Memory B cell (primary cell): ENCODE measurements around the gene BAG2.

Experiments used
- ATAC-seq: fragments of 150-1000 bp; cut with Tn5 transposase; 2 replicates; pipeline ENCODE4 v1.10.0; 2021; ENCODE audit warnings: low read depth, mild to moderate bottlenecking, moderate library complexity
- DNase-seq, 2 donors: peaks; one replicate each; pipeline ENCODE4 v3.0.0; 2022; ENCODE audit warnings: low spot score in 2 of 2
- H3K27ac Mint-ChIP-seq: one replicate; pipeline ENCODE4 v1.8.0; 2022; ENCODE audit warnings: mild to moderate bottlenecking, moderate library complexity, mixed read lengths
- H3K27me3 Mint-ChIP-seq: one replicate; pipeline ENCODE4 v1.8.0; 2022; ENCODE audit warnings: mixed read lengths
- H3K36me3 Mint-ChIP-seq: one replicate; pipeline ENCODE4 v1.8.0; 2022; ENCODE audit warnings: mild to moderate bottlenecking, mixed read lengths
- H3K4me1 Mint-ChIP-seq: one replicate; pipeline ENCODE4 v1.8.0; 2022; ENCODE audit warnings: mixed read lengths
- H3K4me3 Mint-ChIP-seq: one replicate; pipeline ENCODE4 v1.8.0; 2022; ENCODE audit warnings: mild to moderate bottlenecking, moderate library complexity, mixed read lengths
- H3K9me3 Mint-ChIP-seq: one replicate; pipeline ENCODE4 v1.8.0; 2022; ENCODE audit warnings: mixed read lengths

Gene BAG2

GRCh38 chr6:57172136-57173055 lies at the start of gene BAG2:
TSS of gene BAG2 (plus strand) at chr6:57172326. CDS start at chr6:57172698, 372 bp downstream.
- H3K4me3 Mint-ChIP-seq, result peak within 1 kb of the TSS; percentile 93
- peak within 1 kb of the TSS; percentile 97 for H3K27ac Mint-ChIP-seq
- peaks cover 23% of the 10 kb centered on the region for H3K4me1 Mint-ChIP-seq
- peak; percentile 87 for DNase-seq
- H3K27me3 Mint-ChIP-seq, result no peaks in the 10 kb centered on the region
- peak; percentile 84 for ATAC-seq
- peaks cover 2% of the 10 kb centered on the region for H3K36me3 Mint-ChIP-seq
- H3K9me3 Mint-ChIP-seq, result no peaks in the 10 kb centered on the region

- ATAC-seq, result no peak
- peaks cover 18% of the 10 kb centered on the region for H3K36me3 Mint-ChIP-seq
- peaks cover 9% of the 10 kb centered on the region for H3K4me1 Mint-ChIP-seq
- no peak for DNase-seq
- H3K27me3 Mint-ChIP-seq, result no peaks in the 10 kb centered on the region
- H3K9me3 Mint-ChIP-seq, result no peaks in the 10 kb centered on the region
- no peak overlapping the region for H3K27ac Mint-ChIP-seq
- no peak overlapping the region for H3K4me3 Mint-ChIP-seq
Measured at GRCh38 chr6:57123111-57123510, 49.0 kb upstream of the BAG2 start.

GRCh38 chr6:57127763-57128162 lies 44.4 kb upstream of the BAG2 start:
- no peaks in the 10 kb centered on the region for H3K27me3 Mint-ChIP-seq
- no peaks in the 10 kb centered on the region for H3K4me1 Mint-ChIP-seq
- no peak overlapping the region for H3K4me3 Mint-ChIP-seq
- no peak for DNase-seq
- H3K27ac Mint-ChIP-seq, result no peak overlapping the region
- H3K9me3 Mint-ChIP-seq, result no peaks in the 10 kb centered on the region
- H3K36me3 Mint-ChIP-seq, result peaks cover 8% of the 10 kb centered on the region
- ATAC-seq, result no peak

GRCh38 chr6:57130661-57131177 lies 41.4 kb upstream of the BAG2 start:
- no peaks in the 10 kb centered on the region for H3K27me3 Mint-ChIP-seq
- peaks cover 19% of the 10 kb centered on the region for H3K36me3 Mint-ChIP-seq
- H3K27ac Mint-ChIP-seq, result no peak overlapping the region
- H3K4me1 Mint-ChIP-seq, result no peaks in the 10 kb centered on the region
- no peaks in the 10 kb centered on the region for H3K9me3 Mint-ChIP-seq
- ATAC-seq, result no peak
- no peak overlapping the region for H3K4me3 Mint-ChIP-seq
- no peak for DNase-seq

- Mint-ChIP-seq H3K36me3 (peaks cover 26% of the 10 kb centered on the region), H3K4me1 (no peaks in the 10 kb centered on the region), H3K4me3 (no peak overlapping the region), H3K27ac (no peak overlapping the region), H3K27me3 (no peaks in the 10 kb centered on the region), H3K9me3 (no peaks in the 10 kb centered on the region)
- DNase-seq (no peak), ATAC-seq (no peak)
Measured at GRCh38 chr6:57134954-57135353, 37.2 kb upstream of the BAG2 start.

GRCh38 chr6:57135885-57136284 lies 36.2 kb upstream of the BAG2 start:
- no peaks in the 10 kb centered on the region for H3K9me3 Mint-ChIP-seq
- H3K36me3 Mint-ChIP-seq, result peaks cover 26% of the 10 kb centered on the region
- no peaks in the 10 kb centered on the region for H3K27me3 Mint-ChIP-seq
- no peak overlapping the region for H3K4me3 Mint-ChIP-seq
- H3K4me1 Mint-ChIP-seq, result no peaks in the 10 kb centered on the region
- no peak for DNase-seq
- ATAC-seq, result no peak
- H3K27ac Mint-ChIP-seq, result peak overlapping the region; percentile 49

GRCh38 chr6:57137350-57137749 lies 34.8 kb upstream of the BAG2 start:
- ATAC-seq (no peak), DNase-seq (no peak)
- Mint-ChIP-seq H3K27ac (no peak overlapping the region), H3K9me3 (peaks cover 2% of the 10 kb centered on the region), H3K4me1 (no peaks in the 10 kb centered on the region), H3K4me3 (no peak overlapping the region), H3K36me3 (peaks cover 31% of the 10 kb centered on the region), H3K27me3 (no peaks in the 10 kb centered on the region)

GRCh38 chr6:57138026-57138425 lies 34.1 kb upstream of the BAG2 start:
- no peak for ATAC-seq
- peaks cover 2% of the 10 kb centered on the region for H3K9me3 Mint-ChIP-seq
- H3K4me3 Mint-ChIP-seq, result no peak overlapping the region
- H3K36me3 Mint-ChIP-seq, result peaks cover 34% of the 10 kb centered on the region
- no peaks in the 10 kb centered on the region for H3K4me1 Mint-ChIP-seq
- no peak overlapping the region for H3K27ac Mint-ChIP-seq
- H3K27me3 Mint-ChIP-seq, result no peaks in the 10 kb centered on the region
- no peak for DNase-seq

GRCh38 chr6:57141451-57142177 lies 30.5 kb upstream of the BAG2 start:
- DNase-seq (no peak), ATAC-seq (no peak)
- Mint-ChIP-seq H3K27ac (no peak overlapping the region), H3K4me3 (no peak overlapping the region), H3K27me3 (no peaks in the 10 kb centered on the region), H3K9me3 (peaks cover 2% of the 10 kb centered on the region), H3K36me3 (peaks cover 34% of the 10 kb centered on the region), H3K4me1 (no peaks in the 10 kb centered on the region)

- Mint-ChIP-seq H3K27ac (no peak overlapping the region), H3K36me3 (peaks cover 29% of the 10 kb centered on the region), H3K9me3 (peaks cover 2% of the 10 kb centered on the region), H3K4me3 (no peak overlapping the region), H3K27me3 (no peaks in the 10 kb centered on the region), H3K4me1 (no peaks in the 10 kb centered on the region)
- ATAC-seq (no peak), DNase-seq (no peak)
Measured at GRCh38 chr6:57142178-57142525, 30.0 kb upstream of the BAG2 start.

- ATAC-seq, result no peak
- Mint-ChIP-seq H3K4me1 (no peaks in the 10 kb centered on the region), H3K9me3 (peaks cover 2% of the 10 kb centered on the region), H3K4me3 (no peak overlapping the region), H3K27ac (no peak overlapping the region), H3K27me3 (no peaks in the 10 kb centered on the region), H3K36me3 (peaks cover 34% of the 10 kb centered on the region)
- DNase-seq, result no peak
Measured at GRCh38 chr6:57143690-57144089, 28.4 kb upstream of the BAG2 start.

- Mint-ChIP-seq H3K27me3 (no peaks in the 10 kb centered on the region), H3K27ac (no peak overlapping the region), H3K4me1 (no peaks in the 10 kb centered on the region), H3K36me3 (peaks cover 31% of the 10 kb centered on the region), H3K9me3 (no peaks in the 10 kb centered on the region), H3K4me3 (no peak overlapping the region)
- ATAC-seq (no peak), DNase-seq (no peak)
Measured at GRCh38 chr6:57147401-57147800, 24.7 kb upstream of the BAG2 start.

GRCh38 chr6:57147955-57148858 lies 23.9 kb upstream of the BAG2 start:
- H3K36me3 Mint-ChIP-seq, result peaks cover 27% of the 10 kb centered on the region
- ATAC-seq (no peak), DNase-seq (no peak)
- H3K27ac Mint-ChIP-seq, result no peak overlapping the region
- H3K4me1 Mint-ChIP-seq, result no peaks in the 10 kb centered on the region
- H3K9me3 Mint-ChIP-seq, result no peaks in the 10 kb centered on the region
- no peak overlapping the region for H3K4me3 Mint-ChIP-seq
- no peaks in the 10 kb centered on the region for H3K27me3 Mint-ChIP-seq
